C4-2B (cell line): Measurements from ENCODE around the gene BCO1.

Experiments used
- CTCF ChIP-seq: fragments of 450-650 bp; conservative IDR thresholded peaks from 2 replicates; pipeline ENCODE4 v1.5.1; 2017; ENCODE audit warnings: mild to moderate bottlenecking
- ZFX ChIP-seq: fragments of 450-650 bp; IDR thresholded peaks from 2 replicates; pipeline ENCODE4 v1.6.1; 2017

- no peak for TF ChIP-seq CTCF
- no peak for TF ChIP-seq ZFX
These were observed 49.3 kb upstream of the BCO1 start for GRCh38 chr16:81189100-81189664.
